Neural progenitor cell (in vitro differentiated cells): ENCODE measurements around the gene PI4KB.

Experiments
- CTCF ChIP-seq: fragments of 200-600 bp; sonication (generic); IDR thresholded peaks from 2 replicates; pipeline ENCODE4 v1.5.1; 2017; ENCODE audit warnings: antibody characterized with exemption, mild to moderate bottlenecking
- EZH2 ChIP-seq: fragments of 200-600 bp; sonication (generic); IDR thresholded peaks from 2 replicates; pipeline ENCODE4 v1.6.1; 2017; ENCODE audit warnings: antibody characterized with exemption, mild to moderate bottlenecking, moderate library complexity
- EZH2phosphoT487 ChIP-seq: fragments of 200-600 bp; sonication (generic); IDR thresholded peaks from 2 replicates; pipeline ENCODE4 v1.6.1; 2017; ENCODE audit warnings: antibody characterized with exemption

- TF ChIP-seq CTCF (no peak), EZH2 (no peak), EZH2phosphoT487 (no peak)
These were observed 1.4 kb downstream of the PI4KB start for GRCh38 chr1:151325646-151326429.
